GM13976 (cell line): Measurements from ENCODE around the gene CX3CR1.
A peak's percentile ranks its signal among the peaks of the same experiment; 100 is the strongest.

Experiments used
- DNase-seq: peaks from one replicate; pipeline ENCODE4 v3.0.0; 2012; ENCODE audit warnings: low spot score
- in situ Hi-C: fragments of 300-500 bp; cut with MboI; formaldehyde crosslinking; loops from one replicate; pipeline ENCODE4 v1.12.0; 2022; ENCODE audit warnings: low sequenced_read_pairs, mixed read lengths, inconsistent platforms; ENCODE audit not compliant: unreplicated experiment
- TF ChIP-seq, protein P1 (sequence below): IDR thresholded peaks from 2 replicates; pipeline ENCODE4 v1.5.1; 2012; ENCODE audit warnings: borderline replicate concordance, mild to moderate bottlenecking; ENCODE audit not compliant: insufficient read depth; ENCODE audit errors: extremely low read depth, missing control alignments, control extremely low read depth

Gene CX3CR1

DNA sequence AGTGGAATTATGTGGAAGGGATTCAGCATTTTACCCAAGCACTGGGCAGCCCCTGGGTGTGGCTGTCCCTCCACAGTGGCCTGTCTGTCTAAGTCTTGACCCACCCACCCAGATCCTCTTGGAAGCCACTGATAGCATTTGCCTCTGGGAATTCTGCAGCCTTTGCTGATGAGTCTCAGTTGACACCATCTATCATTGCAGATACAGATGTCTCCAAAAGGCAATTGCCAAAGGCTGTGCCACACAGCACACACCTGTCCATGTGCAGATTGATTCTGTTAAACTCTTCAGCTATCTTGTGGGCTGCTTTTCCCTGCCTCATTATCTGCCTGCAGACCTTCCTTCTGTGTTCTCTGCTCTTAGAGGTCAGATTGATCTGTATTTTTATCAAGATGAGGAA is 18.1 kb downstream of the CX3CR1 start:
- in situ Hi-C loops, result no loop called here
- TF ChIP-seq, protein P1, sequence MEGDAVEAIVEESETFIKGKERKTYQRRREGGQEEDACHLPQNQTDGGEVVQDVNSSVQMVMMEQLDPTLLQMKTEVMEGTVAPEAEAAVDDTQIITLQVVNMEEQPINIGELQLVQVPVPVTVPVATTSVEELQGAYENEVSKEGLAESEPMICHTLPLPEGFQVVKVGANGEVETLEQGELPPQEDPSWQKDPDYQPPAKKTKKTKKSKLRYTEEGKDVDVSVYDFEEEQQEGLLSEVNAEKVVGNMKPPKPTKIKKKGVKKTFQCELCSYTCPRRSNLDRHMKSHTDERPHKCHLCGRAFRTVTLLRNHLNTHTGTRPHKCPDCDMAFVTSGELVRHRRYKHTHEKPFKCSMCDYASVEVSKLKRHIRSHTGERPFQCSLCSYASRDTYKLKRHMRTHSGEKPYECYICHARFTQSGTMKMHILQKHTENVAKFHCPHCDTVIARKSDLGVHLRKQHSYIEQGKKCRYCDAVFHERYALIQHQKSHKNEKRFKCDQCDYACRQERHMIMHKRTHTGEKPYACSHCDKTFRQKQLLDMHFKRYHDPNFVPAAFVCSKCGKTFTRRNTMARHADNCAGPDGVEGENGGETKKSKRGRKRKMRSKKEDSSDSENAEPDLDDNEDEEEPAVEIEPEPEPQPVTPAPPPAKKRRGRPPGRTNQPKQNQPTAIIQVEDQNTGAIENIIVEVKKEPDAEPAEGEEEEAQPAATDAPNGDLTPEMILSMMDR, result no peak
- no peak for DNase-seq

DNA sequence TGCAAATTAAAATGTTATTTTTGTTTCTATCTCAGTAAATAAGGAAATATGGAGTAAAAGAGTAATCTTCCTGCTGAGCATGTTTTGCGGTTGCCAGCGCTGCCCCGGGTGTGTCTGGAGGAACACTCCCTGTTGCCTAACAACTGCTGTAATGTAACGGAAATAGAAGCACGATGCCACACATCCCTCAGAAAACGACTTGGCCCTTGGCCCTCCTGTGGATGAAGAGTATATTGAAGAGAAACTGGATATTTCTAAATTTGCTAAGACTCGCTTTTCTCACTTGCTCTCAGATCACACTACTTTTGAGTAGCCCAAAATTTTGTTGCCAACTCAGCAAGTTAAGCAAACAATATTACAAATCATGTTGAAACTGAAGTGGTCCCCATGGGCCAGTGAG is 18.9 kb downstream of the CX3CR1 start:
- DNase-seq, result no peak
- in situ Hi-C loops, result no loop called here

DNA sequence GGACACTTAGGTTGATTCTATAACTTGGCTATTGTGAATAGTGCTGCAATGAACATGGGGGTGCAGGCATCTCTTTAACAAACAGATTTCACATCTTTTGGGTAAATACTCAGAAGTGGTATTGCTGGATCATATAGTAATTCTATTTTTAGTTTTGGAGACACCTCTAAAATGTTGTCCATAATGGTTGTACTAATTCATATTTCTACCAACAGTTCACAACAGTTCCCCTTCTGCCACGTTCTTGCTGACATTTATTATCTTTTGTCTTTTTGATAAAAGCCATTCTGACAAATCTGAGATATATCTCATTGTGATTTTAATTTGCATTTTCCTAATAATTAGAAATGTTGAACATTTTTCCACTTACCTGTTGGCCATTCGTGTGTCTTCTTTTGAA is 19.5 kb downstream of the CX3CR1 start:
- in situ Hi-C loops, result no loop called here
- TF ChIP-seq, protein P1, result no peak
- no peak for DNase-seq

More for the DNA sequence above, 18.9 kb downstream of the CX3CR1 start:
- TF ChIP-seq, protein P1, result no peak

DNA sequence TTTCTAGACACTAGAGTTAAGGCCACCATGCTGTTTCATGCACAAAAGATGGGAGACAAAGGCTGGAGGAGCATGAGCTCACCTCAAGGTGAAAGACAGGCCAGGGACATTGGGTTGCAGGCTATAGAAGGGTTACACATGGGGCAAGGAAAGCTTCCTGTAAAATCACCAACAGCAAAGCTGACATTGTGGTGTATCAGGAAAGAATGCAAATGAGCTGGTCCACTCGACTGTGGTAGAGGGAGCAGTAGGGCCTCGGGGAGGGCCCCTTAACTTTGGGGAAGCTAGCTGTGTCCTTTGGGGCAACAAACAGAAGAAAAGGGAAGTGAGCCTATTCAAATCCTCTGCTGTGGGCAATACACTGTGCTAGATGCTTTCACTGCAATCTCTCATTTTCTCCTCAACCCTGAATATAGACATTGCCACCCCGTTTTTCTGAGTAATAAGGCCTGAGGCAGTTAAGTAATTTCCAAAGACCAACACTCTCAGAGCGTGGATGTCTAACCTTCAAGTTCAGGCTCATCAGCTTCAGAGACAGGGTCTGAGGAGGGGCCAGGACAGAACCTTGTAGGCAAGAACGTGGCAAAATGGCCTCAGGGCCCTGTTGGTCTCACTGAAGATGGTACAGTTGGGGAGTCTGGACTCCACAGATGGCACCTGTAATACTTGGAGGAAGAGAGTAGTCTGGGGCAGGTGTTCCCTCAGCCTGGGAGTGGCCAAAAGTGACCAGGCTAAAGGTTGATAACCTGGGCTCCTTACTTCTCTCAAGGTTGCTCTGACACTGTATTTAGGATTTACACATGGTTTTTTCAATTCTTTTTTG is 24.1 kb downstream of the CX3CR1 start:
- TF ChIP-seq, protein P1, result no peak
- DNase-seq, result peak; percentile 71
- in situ Hi-C loops, result no loop called here

DNA sequence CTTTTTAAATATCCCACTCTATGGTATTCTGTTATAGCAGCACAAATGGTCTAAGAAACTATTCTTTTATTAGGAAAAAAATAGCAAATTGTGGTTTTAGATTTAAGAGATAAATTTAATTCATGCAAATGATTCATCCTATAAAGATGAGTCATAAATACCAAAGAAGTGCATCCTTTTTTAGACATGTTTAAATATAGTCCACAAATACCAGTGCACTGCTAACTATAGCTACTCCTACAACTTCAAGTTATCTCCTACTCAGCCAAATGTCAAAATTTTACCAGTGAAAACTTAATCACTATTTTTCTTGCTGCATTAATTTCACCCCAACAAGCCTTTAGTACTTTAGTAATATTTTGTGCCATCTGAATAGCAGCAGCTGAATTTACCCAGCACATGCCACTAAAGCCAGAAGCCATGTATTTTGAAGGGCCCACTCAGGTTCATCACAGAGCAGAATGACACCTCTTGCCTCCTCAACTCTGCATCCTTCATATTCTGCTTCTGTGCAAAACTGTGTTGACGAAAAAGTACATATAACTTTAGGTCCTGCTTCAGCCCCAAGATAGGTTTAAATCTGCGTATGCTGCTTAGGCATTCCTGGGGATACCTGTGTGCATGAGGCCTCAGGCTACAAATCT is 24.9 kb downstream of the CX3CR1 start:
- TF ChIP-seq, protein P1, result no peak
- in situ Hi-C loops, result no loop called here
- no peak for DNase-seq

DNA sequence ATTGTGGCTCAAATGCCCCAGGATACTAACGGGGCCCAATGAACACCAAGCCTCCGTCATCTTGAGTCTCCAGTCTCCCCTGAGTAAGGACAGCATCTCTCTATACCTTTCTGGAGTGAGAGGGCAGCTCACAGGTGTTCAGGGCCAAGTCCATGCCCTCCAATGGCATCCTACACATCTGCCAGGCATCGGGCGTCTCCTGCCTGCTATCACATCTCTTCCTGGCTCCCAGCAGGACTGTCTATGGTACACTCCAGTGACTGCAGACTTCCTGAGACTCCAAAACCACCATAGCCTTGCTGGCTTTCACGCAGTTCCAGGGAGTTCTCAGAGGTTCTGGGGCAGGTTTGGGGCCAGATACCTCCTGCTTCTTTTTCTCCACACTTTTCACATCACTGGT is 28.3 kb downstream of the CX3CR1 start:
- in situ Hi-C loops, result no loop called here
- TF ChIP-seq, protein P1, result no peak
- no peak for DNase-seq
